Neutrophil (primary cell): Measurements from ENCODE around the gene ZNRF2.
A peak's percentile ranks its signal among the peaks of the same experiment; 100 is the strongest.

Source experiments
- H3K27ac ChIP-seq: fragments of 200-600 bp; sonication (generic); 2 replicates; pipeline ENCODE4 v1.5.1; 2016; ENCODE audit warnings: mild to moderate bottlenecking, moderate library complexity
- H3K27me3 ChIP-seq: fragments of 200-600 bp; sonication (generic); 2 replicates; pipeline ENCODE4 v1.6.0; 2016; ENCODE audit warnings: mild to moderate bottlenecking
- H3K36me3 ChIP-seq: fragments of 200-600 bp; sonication (generic); 2 replicates; pipeline ENCODE4 v1.5.1; 2017
- H3K4me1 ChIP-seq, 2 experiments: fragments of 200-600 bp in 1 of 2; sonication (generic) in 1 of 2; 1 replicate in 1 of 2; 2 replicates in 1 of 2; pipeline versions ENCODE4 v1.5.1 to v1.6.1; 2013 to 2016; ENCODE audit warnings: low read depth in 1 of 2, low read length in 1 of 2, mild to moderate bottlenecking in 1 of 2, moderate library complexity in 1 of 2; ENCODE audit not compliant: control insufficient read depth in 1 of 2, insufficient read depth in 1 of 2
- H3K4me3 ChIP-seq, 2 experiments: fragments of 200-600 bp in 1 of 2; sonication (generic) in 1 of 2; 1 replicate in 1 of 2; 2 replicates in 1 of 2; pipeline ENCODE4 v1.5.1; 2013 to 2016; ENCODE audit warnings: low read depth in 1 of 2, low read length in 1 of 2, mild to moderate bottlenecking in 1 of 2, moderate library complexity in 1 of 2
- H3K9me3 ChIP-seq: fragments of 200-600 bp; sonication (generic); 2 replicates; pipeline ENCODE4 v1.5.1; 2016
- TF ChIP-seq, protein P1 (sequence below): fragments of 200-600 bp; sonication (generic); IDR thresholded peaks from 2 replicates; pipeline ENCODE4 v1.5.1; 2016; ENCODE audit warnings: antibody characterized with exemption

The ZNRF2 gene

DNA sequence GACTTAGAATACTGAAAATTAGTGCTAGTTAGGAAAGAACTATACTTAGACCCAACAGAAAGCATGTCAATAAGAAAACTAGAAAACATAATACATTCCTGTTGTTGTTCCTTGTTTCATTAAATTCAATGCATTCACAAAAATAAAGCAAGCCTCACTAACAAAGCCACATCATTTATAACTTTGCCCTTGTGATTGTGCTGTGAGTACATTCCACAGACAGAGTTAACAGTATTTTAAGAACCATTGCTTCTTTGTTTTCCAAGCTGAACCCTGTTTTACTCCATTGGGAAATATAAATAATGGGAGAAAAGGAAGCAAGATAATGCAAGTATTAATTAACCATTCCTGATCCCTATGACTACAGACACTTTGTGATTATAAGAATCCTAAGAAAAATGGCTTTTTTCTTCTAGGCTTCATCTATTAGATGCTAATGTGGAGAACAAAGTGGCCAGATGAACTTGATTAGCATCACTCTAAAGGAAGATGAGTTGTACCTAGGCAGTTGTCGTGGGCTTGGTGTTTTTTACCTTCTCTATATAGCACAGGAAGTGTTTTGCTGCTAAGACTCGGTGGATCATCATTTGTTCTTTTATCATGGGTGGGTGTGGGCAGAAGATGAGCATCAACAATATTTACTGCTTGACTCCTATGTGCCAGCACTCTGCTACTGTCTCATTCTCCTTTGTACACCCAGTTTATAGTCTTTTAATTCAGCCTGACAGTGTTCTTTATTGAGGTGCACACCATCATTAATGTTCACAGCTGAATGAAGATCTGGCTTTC, 34.2 kb upstream of the ZNRF2 start:
- no peaks in the 10 kb centered on the region for H3K27me3 ChIP-seq
- no peaks in the 10 kb centered on the region for H3K9me3 ChIP-seq
- TF ChIP-seq, protein P1, sequence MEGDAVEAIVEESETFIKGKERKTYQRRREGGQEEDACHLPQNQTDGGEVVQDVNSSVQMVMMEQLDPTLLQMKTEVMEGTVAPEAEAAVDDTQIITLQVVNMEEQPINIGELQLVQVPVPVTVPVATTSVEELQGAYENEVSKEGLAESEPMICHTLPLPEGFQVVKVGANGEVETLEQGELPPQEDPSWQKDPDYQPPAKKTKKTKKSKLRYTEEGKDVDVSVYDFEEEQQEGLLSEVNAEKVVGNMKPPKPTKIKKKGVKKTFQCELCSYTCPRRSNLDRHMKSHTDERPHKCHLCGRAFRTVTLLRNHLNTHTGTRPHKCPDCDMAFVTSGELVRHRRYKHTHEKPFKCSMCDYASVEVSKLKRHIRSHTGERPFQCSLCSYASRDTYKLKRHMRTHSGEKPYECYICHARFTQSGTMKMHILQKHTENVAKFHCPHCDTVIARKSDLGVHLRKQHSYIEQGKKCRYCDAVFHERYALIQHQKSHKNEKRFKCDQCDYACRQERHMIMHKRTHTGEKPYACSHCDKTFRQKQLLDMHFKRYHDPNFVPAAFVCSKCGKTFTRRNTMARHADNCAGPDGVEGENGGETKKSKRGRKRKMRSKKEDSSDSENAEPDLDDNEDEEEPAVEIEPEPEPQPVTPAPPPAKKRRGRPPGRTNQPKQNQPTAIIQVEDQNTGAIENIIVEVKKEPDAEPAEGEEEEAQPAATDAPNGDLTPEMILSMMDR = no peak
- H3K4me1 ChIP-seq = peaks cover 25% of the 10 kb centered on the region in 2 experiments
- peak overlapping the region; percentile 63 for H3K27ac ChIP-seq
- H3K36me3 ChIP-seq = no peaks in the 10 kb centered on the region
- H3K4me3 ChIP-seq = no peak overlapping the region

DNA sequence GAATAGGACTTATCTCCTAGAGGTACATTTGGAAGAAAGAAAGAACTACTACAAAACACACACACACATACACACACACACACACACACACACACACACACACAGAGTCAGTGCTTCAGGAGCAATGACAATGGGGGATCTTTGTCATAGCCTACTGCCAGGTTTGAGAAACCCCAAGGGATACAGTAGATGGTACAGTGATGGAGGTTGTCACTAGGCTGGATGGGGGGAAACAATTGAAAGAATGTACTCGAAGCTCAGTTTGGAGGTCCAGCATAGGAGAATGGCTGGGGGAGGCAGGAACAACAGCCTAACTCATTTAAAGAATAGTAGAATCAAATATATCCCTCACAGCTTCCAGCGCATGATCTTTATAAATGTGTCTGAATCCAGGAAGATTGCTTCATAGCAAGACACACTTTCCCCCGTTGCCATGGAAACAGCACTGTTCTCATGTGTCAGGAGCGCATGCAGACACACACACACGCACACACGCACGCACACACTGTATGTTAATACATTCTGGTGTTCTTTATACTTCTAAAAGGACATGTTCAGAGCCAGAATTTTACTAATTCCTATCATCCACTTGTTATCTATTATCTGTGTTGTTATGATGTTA, 32.6 kb upstream of the ZNRF2 start:
- H3K27me3 ChIP-seq = no peaks in the 10 kb centered on the region
- TF ChIP-seq, protein P1 = no peak
- no peak overlapping the region for H3K27ac ChIP-seq
- no peaks in the 10 kb centered on the region for H3K9me3 ChIP-seq
- H3K4me3 ChIP-seq = no peak overlapping the region
- H3K36me3 ChIP-seq = no peaks in the 10 kb centered on the region
- H3K4me1 ChIP-seq = peaks cover 25% of the 10 kb centered on the region in 2 experiments

DNA sequence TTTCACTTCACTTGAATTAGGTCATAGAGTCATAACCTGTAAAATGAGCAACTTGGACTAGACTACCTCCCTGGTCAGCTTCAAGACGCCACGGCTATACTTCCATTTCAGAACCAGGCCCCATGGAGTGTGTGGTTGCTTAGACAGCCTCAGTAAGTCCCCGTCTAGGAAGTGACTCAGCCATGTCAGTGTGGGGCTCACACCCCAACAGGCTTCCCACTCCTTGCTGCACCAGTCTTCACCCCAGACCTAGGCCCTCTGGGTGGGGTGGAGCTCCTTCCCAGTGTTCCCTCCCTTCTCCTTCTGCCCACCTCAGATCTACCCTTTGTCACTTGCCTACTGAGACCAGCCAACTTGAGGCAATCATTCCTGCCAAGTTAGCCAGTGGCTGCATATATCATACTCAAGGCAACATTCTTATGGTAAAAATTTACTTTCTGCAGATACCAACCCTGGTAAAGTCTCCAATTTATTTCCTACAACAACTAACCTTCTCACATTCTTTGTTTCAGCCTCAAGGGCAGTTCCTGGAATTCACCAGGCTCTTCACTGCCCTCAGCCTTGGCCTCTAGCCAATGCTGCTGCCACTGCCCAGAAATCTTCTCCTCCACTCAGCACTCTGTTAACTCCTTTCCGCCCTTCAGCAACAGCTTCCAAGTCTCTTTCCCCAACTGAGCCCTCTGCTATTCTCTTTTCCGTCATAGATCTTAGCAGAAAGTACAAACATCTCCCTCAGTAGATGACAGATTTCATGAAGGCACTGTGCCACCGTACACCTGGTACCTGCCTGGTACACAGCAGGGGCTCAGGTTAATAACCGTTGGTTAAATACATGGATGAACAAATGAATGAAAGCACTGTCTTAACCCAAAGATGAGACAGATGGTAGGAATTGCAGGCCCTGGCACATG, 31.3 kb upstream of the ZNRF2 start:
- no peaks in the 10 kb centered on the region for H3K36me3 ChIP-seq
- H3K4me1 ChIP-seq = peaks cover 25% of the 10 kb centered on the region in 2 experiments
- H3K27ac ChIP-seq = no peak overlapping the region
- H3K9me3 ChIP-seq = no peaks in the 10 kb centered on the region
- H3K27me3 ChIP-seq = no peaks in the 10 kb centered on the region
- TF ChIP-seq, protein P1 = no peak
- H3K4me3 ChIP-seq = no peak overlapping the region

DNA sequence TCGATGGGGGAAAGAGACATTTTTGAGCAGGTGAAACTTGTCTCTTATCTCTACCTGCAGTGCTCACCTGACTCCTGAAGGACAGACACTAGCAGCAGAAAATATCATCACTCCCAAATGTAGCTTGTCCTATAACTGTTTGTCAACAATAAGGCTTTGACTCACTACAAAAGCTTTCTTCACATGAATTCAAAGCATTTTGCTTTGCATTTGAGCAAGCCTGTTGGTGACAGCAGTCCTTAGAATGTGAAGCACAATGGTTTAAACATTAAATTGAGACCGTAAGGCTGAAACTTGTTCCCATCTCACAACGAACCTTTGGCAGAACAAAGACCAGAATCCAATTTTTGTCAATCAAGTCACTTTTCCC, 30.6 kb upstream of the ZNRF2 start:
- TF ChIP-seq, protein P1 = no peak
- H3K9me3 ChIP-seq = no peaks in the 10 kb centered on the region
- no peak overlapping the region for H3K27ac ChIP-seq
- H3K4me1 ChIP-seq = peaks cover 24% of the 10 kb centered on the region in 2 experiments
- H3K4me3 ChIP-seq = no peak overlapping the region
- no peaks in the 10 kb centered on the region for H3K27me3 ChIP-seq
- no peaks in the 10 kb centered on the region for H3K36me3 ChIP-seq

DNA sequence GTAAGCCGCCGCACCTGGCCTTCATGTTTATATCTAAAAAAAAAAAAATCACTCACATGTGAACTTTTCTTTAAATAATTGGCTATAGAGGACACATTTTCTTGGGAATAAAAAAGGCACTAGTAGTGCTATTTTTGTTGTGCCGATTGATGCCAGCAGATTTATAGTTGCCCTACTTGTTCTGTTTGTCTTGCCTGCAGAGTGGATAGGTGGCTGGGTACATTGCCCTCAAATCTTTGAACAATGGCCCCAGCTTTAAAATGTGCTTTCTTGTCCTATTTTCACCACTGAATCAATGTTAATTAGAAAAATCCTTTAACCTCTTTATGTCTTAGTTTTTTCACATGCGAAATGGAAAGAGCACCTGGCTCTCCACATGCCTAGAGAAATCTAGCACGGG, 30.1 kb upstream of the ZNRF2 start:
- Histone ChIP-seq H3K27ac (no peak overlapping the region), H3K4me1 (peaks cover 20% of the 10 kb centered on the region in 2 experiments), H3K36me3 (no peaks in the 10 kb centered on the region), H3K9me3 (no peaks in the 10 kb centered on the region), H3K27me3 (no peaks in the 10 kb centered on the region), H3K4me3 (no peak overlapping the region)
- TF ChIP-seq, protein P1 = no peak
